Neural progenitor cell (in vitro differentiated cells): ENCODE measurements around the gene SPACA7.

ENCODE experiments used
- CTCF ChIP-seq: fragments of 200-600 bp; sonication (generic); IDR thresholded peaks from 2 replicates; pipeline ENCODE4 v1.5.1; 2017; ENCODE audit warnings: antibody characterized with exemption, mild to moderate bottlenecking
- EZH2 ChIP-seq: fragments of 200-600 bp; sonication (generic); IDR thresholded peaks from 2 replicates; pipeline ENCODE4 v1.6.1; 2017; ENCODE audit warnings: antibody characterized with exemption, mild to moderate bottlenecking, moderate library complexity
- EZH2phosphoT487 ChIP-seq: fragments of 200-600 bp; sonication (generic); IDR thresholded peaks from 2 replicates; pipeline ENCODE4 v1.6.1; 2017; ENCODE audit warnings: antibody characterized with exemption

DNA sequence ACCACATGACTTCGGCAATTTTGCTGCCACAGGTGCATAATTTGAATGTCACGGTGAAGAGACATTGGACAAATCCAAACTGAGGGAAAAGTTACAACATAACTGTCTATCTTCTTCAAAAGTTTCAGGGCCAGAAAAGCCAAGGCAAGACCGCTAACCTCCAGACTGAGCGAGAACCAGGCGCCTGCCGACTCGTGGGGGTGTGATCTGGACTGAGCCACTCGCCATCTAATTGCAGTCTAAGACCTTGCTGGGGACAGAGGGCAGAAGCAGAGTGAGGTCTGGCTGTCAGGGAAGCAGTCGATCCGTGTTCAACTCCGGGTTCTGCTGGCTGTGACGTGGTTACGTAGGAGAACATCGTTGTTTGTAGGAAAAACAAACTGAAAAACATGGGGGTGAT lies 88.6 kb downstream of the SPACA7 start:
- TF ChIP-seq CTCF = no peak
- TF ChIP-seq EZH2phosphoT487 = no peak
- no peak for TF ChIP-seq EZH2
